Skeletal muscle satellite cell (primary cell): ENCODE data around the gene MUSTN1.

ENCODE experiments used
- H3K27me3 ChIP-seq: 2 replicates; pipeline ENCODE4 v1.7.0; 2013; ENCODE audit warnings: low read length; ENCODE audit not compliant: control insufficient read depth, insufficient read depth
- H3K36me3 ChIP-seq: 2 replicates; pipeline ENCODE4 v1.7.0; 2013; ENCODE audit warnings: mild to moderate bottlenecking, control low read depth, low read length; ENCODE audit not compliant: insufficient read depth
- H3K4me1 ChIP-seq: 2 replicates; pipeline ENCODE4 v1.7.0; 2013; ENCODE audit warnings: low read length; ENCODE audit not compliant: control insufficient read depth, insufficient read depth
- H3K4me2 ChIP-seq: 2 replicates; pipeline ENCODE4 v1.7.0; 2013; ENCODE audit warnings: mild to moderate bottlenecking, low read length
- H3K4me3 ChIP-seq: 2 replicates; pipeline ENCODE4 v1.7.0; 2013; ENCODE audit warnings: low read length
- H3K9ac ChIP-seq: 2 replicates; pipeline ENCODE4 v1.7.0; 2013; ENCODE audit warnings: mild to moderate bottlenecking, low read depth, low read length, moderate library complexity
- H3K9me3 ChIP-seq: replicated peaks from 2 replicates; pipeline ENCODE4 v1.7.0; 2013; ENCODE audit warnings: mild to moderate bottlenecking, control low read depth, low read length

Gene MUSTN1

DNA sequence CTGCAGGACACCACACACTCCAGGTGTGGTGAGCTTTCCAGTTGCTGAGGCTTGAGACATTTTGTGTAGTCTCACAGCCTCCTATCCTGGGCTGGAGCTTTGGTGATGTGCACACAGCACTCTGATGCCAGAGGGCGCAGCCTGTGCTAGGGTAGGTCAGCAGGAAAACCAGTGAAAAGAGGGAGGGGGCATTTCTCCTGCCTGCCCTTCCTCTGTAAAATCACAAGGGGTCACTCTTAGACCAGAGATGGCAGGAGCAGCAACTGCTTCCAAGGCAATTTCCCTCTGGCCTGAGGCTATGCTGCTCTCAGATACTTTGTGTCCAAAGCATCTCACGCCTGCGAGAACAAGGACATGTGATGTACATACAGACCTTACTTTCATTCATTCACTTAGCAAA lies 16.5 kb upstream of the MUSTN1 start:
- Histone ChIP-seq H3K36me3 (peaks cover 12% of the 10 kb centered on the region), H3K9ac (no peak overlapping the region), H3K4me1 (peaks cover 9% of the 10 kb centered on the region), H3K9me3 (no peaks in the 10 kb centered on the region), H3K27me3 (no peaks in the 10 kb centered on the region), H3K4me3 (no peak overlapping the region), H3K4me2 (no peak overlapping the region)

- Histone ChIP-seq H3K9ac (no peak overlapping the region), H3K4me3 (no peak overlapping the region), H3K4me1 (peaks cover 19% of the 10 kb centered on the region), H3K36me3 (peaks cover 12% of the 10 kb centered on the region), H3K27me3 (no peaks in the 10 kb centered on the region), H3K9me3 (no peaks in the 10 kb centered on the region), H3K4me2 (no peak overlapping the region)
Observed at GRCh38 chr3:52849656-52850055, 14.8 kb upstream of the MUSTN1 start.

- Histone ChIP-seq H3K9me3 (no peaks in the 10 kb centered on the region), H3K4me1 (peaks cover 19% of the 10 kb centered on the region), H3K4me3 (no peak overlapping the region), H3K9ac (no peak overlapping the region), H3K36me3 (peaks cover 12% of the 10 kb centered on the region), H3K27me3 (no peaks in the 10 kb centered on the region), H3K4me2 (no peak overlapping the region)
Observed at GRCh38 chr3:52848617-52849016, 13.8 kb upstream of the MUSTN1 start.

DNA sequence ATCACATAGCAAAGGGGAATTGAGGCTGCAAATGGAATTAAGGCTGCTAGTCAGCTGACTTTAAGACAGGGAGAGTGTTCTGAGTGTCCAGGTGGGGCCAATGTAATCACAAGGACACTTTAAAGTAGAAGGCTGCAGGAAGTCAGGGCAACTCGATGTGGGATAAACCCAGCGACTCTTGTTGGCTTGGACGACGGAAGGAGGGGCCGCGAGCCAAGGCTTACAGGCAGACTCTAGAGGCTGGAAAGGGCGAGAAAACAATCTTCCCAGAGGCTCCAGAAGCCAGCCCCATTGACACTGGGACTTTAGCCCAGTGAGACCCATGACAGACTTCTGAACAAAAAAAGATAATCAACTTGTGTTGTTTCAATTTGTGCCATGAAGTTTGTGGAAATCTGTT lies 12.9 kb upstream of the MUSTN1 start:
- Histone ChIP-seq H3K27me3 (no peaks in the 10 kb centered on the region), H3K4me1 (peaks cover 19% of the 10 kb centered on the region), H3K4me2 (no peak overlapping the region), H3K9ac (no peak overlapping the region), H3K36me3 (peaks cover 12% of the 10 kb centered on the region), H3K4me3 (no peak overlapping the region), H3K9me3 (no peaks in the 10 kb centered on the region)

- no peak overlapping the region for H3K4me2 ChIP-seq
- no peak overlapping the region for H3K9ac ChIP-seq
- no peaks in the 10 kb centered on the region for H3K27me3 ChIP-seq
- no peak overlapping the region for H3K4me3 ChIP-seq
- H3K36me3 ChIP-seq, result peaks cover 12% of the 10 kb centered on the region
- H3K9me3 ChIP-seq, result no peaks in the 10 kb centered on the region
- H3K4me1 ChIP-seq, result peaks cover 19% of the 10 kb centered on the region
Observed at GRCh38 chr3:52847241-52847640, 12.4 kb upstream of the MUSTN1 start.

DNA sequence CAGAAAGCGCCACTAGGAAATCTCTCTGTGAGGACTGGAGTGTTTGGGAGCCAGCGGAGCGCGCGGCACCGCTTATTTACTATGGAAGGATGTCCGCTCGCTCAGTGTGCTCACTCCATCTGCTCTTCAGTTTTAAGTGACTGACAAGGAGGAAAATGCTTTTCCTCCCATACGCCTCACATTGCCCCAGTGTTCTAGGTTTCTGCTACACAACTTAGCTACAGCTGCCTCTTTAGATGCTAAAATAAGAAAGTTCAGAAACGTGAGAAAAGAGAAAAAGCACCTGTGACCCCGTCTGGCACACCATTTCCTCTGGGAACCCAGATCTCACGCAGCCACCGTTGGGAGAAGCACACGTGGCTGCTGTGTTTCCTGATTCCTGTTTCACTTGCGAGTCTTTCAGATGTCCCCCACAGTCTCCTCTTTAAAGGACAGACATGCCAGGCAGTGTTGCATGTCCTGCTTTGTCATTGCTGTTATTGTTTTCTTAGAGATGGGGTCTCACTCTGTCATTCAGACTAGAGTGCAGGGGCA lies 11.7 kb upstream of the MUSTN1 start:
- Histone ChIP-seq H3K4me1 (peaks cover 20% of the 10 kb centered on the region), H3K4me3 (no peak overlapping the region), H3K9me3 (no peaks in the 10 kb centered on the region), H3K27me3 (no peaks in the 10 kb centered on the region), H3K36me3 (peaks cover 7% of the 10 kb centered on the region), H3K9ac (no peak overlapping the region), H3K4me2 (no peak overlapping the region)

DNA sequence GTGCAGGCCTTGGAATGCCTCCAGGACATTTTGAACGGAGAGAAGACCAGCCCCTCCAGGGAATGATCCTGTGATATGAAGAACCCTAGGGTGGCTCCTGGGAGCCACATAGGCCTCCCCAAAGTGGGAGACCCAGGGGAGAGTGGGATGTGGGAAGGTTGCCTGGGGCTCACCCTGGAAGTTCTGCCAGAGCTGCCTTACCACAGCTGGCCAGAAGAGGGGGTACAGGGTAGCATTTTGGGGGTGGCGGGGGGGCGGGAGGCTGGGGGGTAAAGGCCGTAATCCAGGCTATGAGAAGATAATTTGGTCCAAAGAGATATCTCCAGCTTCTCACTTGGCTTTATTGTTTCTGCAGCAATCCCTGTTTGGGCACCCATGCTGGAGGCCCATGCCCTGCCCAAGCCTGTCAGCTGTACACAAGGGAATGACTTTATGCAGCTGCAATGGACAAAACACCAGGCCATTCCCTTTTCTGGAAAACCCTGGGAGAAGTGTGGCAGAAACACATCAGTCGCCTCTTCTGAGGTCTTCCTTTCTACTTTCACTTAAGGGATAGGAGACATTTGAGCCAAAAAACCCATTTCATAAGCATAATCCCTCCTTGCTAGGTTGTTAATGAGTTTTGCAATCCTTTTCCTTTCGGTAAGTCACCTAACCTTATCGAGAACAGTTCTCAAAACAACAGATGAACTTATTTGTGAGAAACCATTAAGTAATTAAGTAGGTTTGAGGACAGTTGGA lies 11.0 kb upstream of the MUSTN1 start:
- Histone ChIP-seq H3K4me3 (no peak overlapping the region), H3K36me3 (peaks cover 7% of the 10 kb centered on the region), H3K27me3 (no peaks in the 10 kb centered on the region)

GRCh38 chr3:52845157-52845556 lies 10.3 kb upstream of the MUSTN1 start:
- Histone ChIP-seq H3K4me3 (no peak overlapping the region), H3K9ac (no peak overlapping the region), H3K9me3 (no peaks in the 10 kb centered on the region), H3K4me2 (no peak overlapping the region), H3K36me3 (peaks cover 7% of the 10 kb centered on the region), H3K27me3 (no peaks in the 10 kb centered on the region), H3K4me1 (peaks cover 22% of the 10 kb centered on the region)

More for the DNA sequence above, 11.0 kb upstream of the MUSTN1 start:
- Histone ChIP-seq H3K9me3 (no peaks in the 10 kb centered on the region), H3K9ac (no peak overlapping the region), H3K4me1 (peaks cover 22% of the 10 kb centered on the region), H3K4me2 (no peak overlapping the region)

- Histone ChIP-seq H3K4me3 (no peak overlapping the region), H3K36me3 (peaks cover 7% of the 10 kb centered on the region), H3K9me3 (no peaks in the 10 kb centered on the region), H3K27me3 (no peaks in the 10 kb centered on the region), H3K9ac (no peak overlapping the region), H3K4me2 (no peak overlapping the region), H3K4me1 (peaks cover 22% of the 10 kb centered on the region)
Observed at GRCh38 chr3:52844290-52844975, 9.6 kb upstream of the MUSTN1 start.

- Histone ChIP-seq H3K36me3 (peaks cover 7% of the 10 kb centered on the region), H3K27me3 (no peaks in the 10 kb centered on the region), H3K4me2 (no peak overlapping the region), H3K9me3 (no peaks in the 10 kb centered on the region), H3K9ac (no peak overlapping the region), H3K4me1 (peaks cover 19% of the 10 kb centered on the region), H3K4me3 (no peak overlapping the region)
Observed at GRCh38 chr3:52843881-52844280, 9.1 kb upstream of the MUSTN1 start.

GRCh38 chr3:52843108-52843865 lies 8.5 kb upstream of the MUSTN1 start:
- Histone ChIP-seq H3K4me2 (no peak overlapping the region), H3K9me3 (no peaks in the 10 kb centered on the region), H3K9ac (no peak overlapping the region), H3K27me3 (no peaks in the 10 kb centered on the region), H3K4me3 (no peak overlapping the region), H3K36me3 (peaks cover 4% of the 10 kb centered on the region), H3K4me1 (peaks cover 14% of the 10 kb centered on the region)
